ENCODE data around the gene OR7D2.

The OR7D2 gene

GRCh38 chr19:9205501-9206113, 26.8 kb downstream of the OR7D2 start:
- DNase-seq (ENCODE audit: low read depth) = peak; percentile 55

- no peak for DNase-seq (ENCODE audit: low read depth)
Measured at GRCh38 chr19:9219489-9219888, 40.7 kb downstream of the OR7D2 start, which contains the start of gene OR7D4. Gene OR7D4, minus strand, starts transcription at chr19:9219589. Its CDS starts 4,752 bp downstream, at chr19:9214837.

All from iris pigment epithelial cell (primary cell).